Mucosa of descending colon (tissue), 3 donors: Measurements from ENCODE around the gene GFRA1. TPM values are rescaled to one million over a fixed set of nuclear protein-coding genes. Genes with fewer than 3 reads are reported as not detected.

ENCODE experiments used
- ATAC-seq: fragments of 200-7000 bp; cut with Tn5 transposase; one replicate; pipeline ENCODE4 v1.9.1; 2020; ENCODE audit warnings: mild to moderate bottlenecking, moderate library complexity
- DNase-seq, 3 donors: peaks; one replicate each; pipeline ENCODE4 v3.0.0-alpha.2; 2020
- H3K36me3 ChIP-seq: fragments of 200-600 bp; one replicate; pipeline ENCODE4 v1.8.0; 2021; ENCODE audit warnings: low read depth, mild to moderate bottlenecking
- H3K4me1 ChIP-seq: fragments of 200-600 bp; one replicate; pipeline ENCODE4 v1.8.0; 2021; ENCODE audit warnings: low read depth, mild to moderate bottlenecking
- H3K4me3 ChIP-seq: fragments of 200-600 bp; one replicate; pipeline ENCODE4 v1.8.0; 2021; ENCODE audit warnings: mild to moderate bottlenecking
- H3K9me3 ChIP-seq: fragments of 200-600 bp; one replicate; pipeline ENCODE4 v1.8.0; 2021; ENCODE audit warnings: mild to moderate bottlenecking
- intact Hi-C, 2 donors: fragments of 100-400 bp; cut with DNase I in 1 of 2; cut with micrococcal nuclease in 1 of 2; formaldehyde crosslinking; loops; one replicate each; pipeline versions ENCODE4 v1.11.0 to v1.11.1; 2022; cut with DNase I, micrococcal nuclease
- total RNA-seq, 3 donors: library from RNA; stranded (reverse); fragmentation: NEBNext Ultra II Directional in 2 of 3; extraction: Animal tissue kit (Norgen Biotek cat#: 25700) in 2 of 3; gene quantifications; one replicate each; pipeline versions ENCODE4 v1.2.1 to v1.2.4, GENCODE V29; 2021 to 2023
- TF ChIP-seq, protein P1 (sequence below): fragments of 200-600 bp; IDR thresholded peaks from one replicate; pipeline ENCODE4 v1.8.0; 2022; ENCODE audit warnings: antibody characterized with exemption, mild to moderate bottlenecking
- donor health status: DM: no; HTN: no; CAD: no; lungs with moderate emphysema.
- donor health status: DM: no; HTN: no; CAD: no.
- donor health status: DM: no; HTN: yes; CAD: no.

The GFRA1 gene
- total RNA-seq, 3 donors from 2014 or later, result 2.2 to 32.2 (median 4.1) TPM

DNA sequence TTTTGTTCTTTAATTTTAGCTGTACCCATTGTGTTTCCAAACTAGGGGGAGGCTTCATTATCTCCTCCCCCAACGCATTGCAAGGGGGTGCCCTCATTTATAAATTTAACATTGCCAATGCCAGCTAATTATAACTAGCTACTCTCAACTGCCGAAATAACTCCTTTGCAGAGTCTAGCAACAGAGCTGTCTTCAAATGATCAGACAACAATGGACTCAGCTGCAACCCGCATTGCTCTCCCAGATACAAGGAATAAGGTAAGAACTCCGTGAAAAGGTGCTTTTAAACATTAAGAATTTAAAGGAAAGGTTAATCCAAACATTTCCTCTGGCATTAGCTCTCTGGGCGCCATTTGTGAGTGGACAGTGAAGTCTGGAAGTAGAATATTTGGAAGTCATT is 116.2 kb downstream of the GFRA1 start:
- no peak for DNase-seq
- H3K9me3 ChIP-seq, result no peaks in the 10 kb centered on the region
- no peaks in the 10 kb centered on the region for H3K36me3 ChIP-seq
- TF ChIP-seq, protein P1, sequence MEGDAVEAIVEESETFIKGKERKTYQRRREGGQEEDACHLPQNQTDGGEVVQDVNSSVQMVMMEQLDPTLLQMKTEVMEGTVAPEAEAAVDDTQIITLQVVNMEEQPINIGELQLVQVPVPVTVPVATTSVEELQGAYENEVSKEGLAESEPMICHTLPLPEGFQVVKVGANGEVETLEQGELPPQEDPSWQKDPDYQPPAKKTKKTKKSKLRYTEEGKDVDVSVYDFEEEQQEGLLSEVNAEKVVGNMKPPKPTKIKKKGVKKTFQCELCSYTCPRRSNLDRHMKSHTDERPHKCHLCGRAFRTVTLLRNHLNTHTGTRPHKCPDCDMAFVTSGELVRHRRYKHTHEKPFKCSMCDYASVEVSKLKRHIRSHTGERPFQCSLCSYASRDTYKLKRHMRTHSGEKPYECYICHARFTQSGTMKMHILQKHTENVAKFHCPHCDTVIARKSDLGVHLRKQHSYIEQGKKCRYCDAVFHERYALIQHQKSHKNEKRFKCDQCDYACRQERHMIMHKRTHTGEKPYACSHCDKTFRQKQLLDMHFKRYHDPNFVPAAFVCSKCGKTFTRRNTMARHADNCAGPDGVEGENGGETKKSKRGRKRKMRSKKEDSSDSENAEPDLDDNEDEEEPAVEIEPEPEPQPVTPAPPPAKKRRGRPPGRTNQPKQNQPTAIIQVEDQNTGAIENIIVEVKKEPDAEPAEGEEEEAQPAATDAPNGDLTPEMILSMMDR, result no peak
- intact Hi-C loops, result no loop called here
- H3K4me3 ChIP-seq, result no peak overlapping the region
- no peaks in the 10 kb centered on the region for H3K4me1 ChIP-seq
- ATAC-seq, result no peak

DNA sequence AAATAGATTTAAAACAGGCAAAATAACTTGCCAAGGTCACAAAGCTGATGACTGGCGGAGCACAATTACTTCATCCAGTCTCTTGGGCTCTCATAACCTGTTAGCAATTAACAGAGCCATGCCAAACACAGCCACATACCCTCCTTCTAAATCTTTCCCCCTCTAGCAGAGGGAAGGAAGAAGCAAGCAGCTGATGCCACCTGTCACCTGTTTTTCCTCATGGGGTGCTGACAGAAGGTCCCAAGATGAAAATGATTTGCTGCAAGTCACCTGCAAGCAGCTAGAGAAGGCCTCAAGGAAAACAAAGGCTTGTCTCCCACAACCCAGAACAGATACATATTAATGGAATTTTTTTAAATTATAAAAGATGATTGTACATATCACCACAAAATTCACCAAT is 117.8 kb downstream of the GFRA1 start:
- intact Hi-C loops, result no loop called here
- TF ChIP-seq, protein P1, result no peak

DNA sequence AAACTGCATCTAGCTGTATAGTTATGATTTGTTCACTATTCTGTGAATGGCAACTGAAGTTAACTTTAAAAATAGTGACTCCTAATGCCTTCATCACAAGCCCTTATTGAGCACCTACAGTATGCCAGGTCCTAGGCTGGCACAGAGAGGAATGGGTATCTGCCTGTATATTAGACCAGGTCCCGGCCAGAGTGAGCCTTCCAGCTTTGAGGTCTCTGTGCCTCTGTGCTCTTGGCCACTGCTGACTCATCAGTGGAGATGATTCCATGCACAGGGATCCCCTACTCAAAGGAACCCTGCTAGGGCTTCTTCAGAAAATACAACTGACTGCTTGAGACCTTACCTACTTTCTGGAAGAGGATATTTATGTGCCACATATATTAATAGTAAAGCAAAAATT is 118.4 kb downstream of the GFRA1 start:
- Histone ChIP-seq H3K4me1 (no peaks in the 10 kb centered on the region), H3K9me3 (no peaks in the 10 kb centered on the region), H3K4me3 (no peak overlapping the region), H3K36me3 (no peaks in the 10 kb centered on the region)
- ATAC-seq (no peak), DNase-seq (no peak)
- TF ChIP-seq, protein P1, result no peak
- intact Hi-C loops, result no loop called here

More for the DNA sequence above, 117.8 kb downstream of the GFRA1 start:
- ATAC-seq (no peak), DNase-seq (no peak)
- no peaks in the 10 kb centered on the region for H3K4me1 ChIP-seq
- no peaks in the 10 kb centered on the region for H3K36me3 ChIP-seq
- H3K9me3 ChIP-seq, result no peaks in the 10 kb centered on the region
- H3K4me3 ChIP-seq, result no peak overlapping the region

DNA sequence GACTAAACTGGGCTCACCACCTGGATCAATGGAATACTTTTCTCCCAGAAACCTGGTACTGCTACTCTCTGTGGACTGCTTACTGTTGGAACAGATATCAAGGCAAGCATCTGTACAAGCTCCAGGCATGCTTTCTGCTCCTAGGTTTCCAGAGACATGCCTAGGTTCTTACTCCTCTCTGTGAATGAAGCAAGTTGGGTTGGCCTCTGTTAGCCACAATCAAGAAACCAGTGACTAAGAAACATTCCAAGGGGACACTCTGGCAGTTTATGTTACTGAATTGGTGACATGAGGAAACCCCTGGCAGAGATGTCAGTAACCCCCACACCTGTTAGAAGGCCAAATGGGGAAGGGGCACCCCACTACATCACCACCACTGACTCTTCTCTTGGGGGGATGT is 121.9 kb downstream of the GFRA1 start:
- ATAC-seq, result no peak
- H3K9me3 ChIP-seq, result no peaks in the 10 kb centered on the region
- no peaks in the 10 kb centered on the region for H3K36me3 ChIP-seq
- no peaks in the 10 kb centered on the region for H3K4me1 ChIP-seq
- H3K4me3 ChIP-seq, result no peak overlapping the region
- intact Hi-C loops, result no loop called here
- TF ChIP-seq, protein P1, result no peak
- DNase-seq, result no peak

DNA sequence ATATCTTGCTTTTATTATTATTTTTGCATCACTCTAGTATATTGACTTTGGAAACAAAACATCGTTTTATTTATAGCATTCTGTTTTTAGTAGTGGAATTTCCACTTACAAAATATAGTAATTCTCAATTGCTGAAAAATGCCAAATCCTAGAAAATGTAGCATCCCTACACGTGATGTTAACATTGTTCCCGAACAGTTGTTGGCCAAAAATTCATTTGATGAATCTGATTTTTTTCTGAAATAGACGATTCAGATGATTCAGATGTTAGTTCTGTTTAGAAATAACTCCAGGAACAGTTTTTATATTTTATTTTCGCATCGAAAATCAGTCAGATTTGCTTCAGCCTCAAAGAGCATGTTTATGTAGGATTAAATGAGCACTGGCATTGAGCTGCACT is 122.4 kb downstream of the GFRA1 start:
- ATAC-seq, result no peak
- TF ChIP-seq, protein P1, result no peak
- DNase-seq, result no peak
- no peaks in the 10 kb centered on the region for H3K36me3 ChIP-seq
- H3K9me3 ChIP-seq, result no peaks in the 10 kb centered on the region
- H3K4me3 ChIP-seq, result no peak overlapping the region
- intact Hi-C loops, result no loop called here
- H3K4me1 ChIP-seq, result no peaks in the 10 kb centered on the region

DNA sequence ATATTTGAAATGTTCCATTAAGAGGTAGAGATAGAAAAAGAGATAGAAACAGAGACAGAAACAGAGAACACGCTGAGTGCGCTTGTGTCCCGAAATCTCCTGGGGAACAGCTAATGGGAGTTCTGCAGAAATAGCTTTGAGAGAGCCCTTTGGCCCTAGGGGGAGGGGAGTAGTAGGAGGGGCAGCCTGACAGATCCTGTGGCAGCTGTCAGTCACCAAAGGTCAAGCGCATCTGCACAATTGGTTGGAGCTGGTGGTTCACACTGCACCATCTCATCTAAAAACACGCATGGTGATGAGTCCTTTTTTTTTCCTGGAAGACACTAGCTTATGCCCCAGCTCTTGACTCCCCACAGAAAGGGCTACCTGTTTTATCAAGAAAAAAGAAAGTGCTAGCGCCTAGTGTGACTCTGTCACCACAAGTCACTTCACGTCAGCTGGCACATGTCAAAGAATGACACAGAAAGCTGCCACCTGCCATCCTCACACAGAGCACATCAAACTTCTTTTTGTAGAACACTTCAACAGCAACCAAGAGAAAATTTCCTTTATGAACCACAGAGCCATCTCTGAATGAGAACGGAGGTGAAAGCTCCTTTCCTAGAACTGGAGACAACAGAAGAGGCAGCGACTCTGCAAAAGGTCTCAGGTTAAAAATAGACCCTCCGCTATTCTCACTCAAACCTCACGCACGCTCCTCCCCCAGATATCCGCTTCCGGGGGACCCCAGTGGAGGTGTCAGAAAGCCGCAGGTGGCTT is 125.7 kb downstream of the GFRA1 start:
- H3K9me3 ChIP-seq, result no peaks in the 10 kb centered on the region
- no peaks in the 10 kb centered on the region for H3K36me3 ChIP-seq
- ATAC-seq, result no peak
- no peak for DNase-seq
- no peak overlapping the region for H3K4me3 ChIP-seq
- TF ChIP-seq, protein P1, result no peak
- no peaks in the 10 kb centered on the region for H3K4me1 ChIP-seq
- intact Hi-C loops, result no loop called here
